ENCODE results near the gene ATP11A. TPM values are rescaled to one million over a fixed set of nuclear protein-coding genes. Genes with fewer than 3 reads are reported as not detected.

ATP11A gene
- polyA plus RNA-seq, 4 donors = 3.2 to 79.6 (median 9.5) TPM

DNA sequence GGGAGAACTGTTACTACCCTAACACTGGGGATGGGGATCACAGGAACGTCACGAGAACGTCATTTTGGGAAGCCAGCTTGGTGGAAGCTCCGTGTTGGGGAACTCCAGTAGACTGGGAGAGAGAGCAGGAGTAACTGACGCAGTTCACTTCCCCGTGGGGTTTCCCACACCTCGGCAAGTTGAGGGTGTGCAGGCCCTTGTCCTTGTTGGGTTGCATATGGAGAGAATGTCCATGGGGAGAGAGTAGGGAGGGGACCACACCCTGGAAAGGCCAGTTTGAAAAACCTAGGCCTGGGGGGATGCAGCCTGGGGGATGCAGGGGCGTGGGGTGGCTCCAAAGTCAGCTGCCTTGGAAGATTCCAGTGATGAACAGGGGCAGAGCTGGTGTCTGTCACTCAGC is 228.4 kb downstream of the ATP11A start:
- WGBS, 3 donors = 83 to 85% (median 84%) methylated on average over 8 of the region's 8 CpGs
- Histone ChIP-seq H3K4me1 (ENCODE audit: control insufficient read depth in 3 of 3, insufficient read depth in 2 of 3, low read depth in 1 of 3, low read length in 2 of 3) (peaks cover 0 to 6% (median 0%) of the 10 kb centered on the region in 3 donors), H3K36me3 (ENCODE audit: control insufficient read depth in 3 of 3, insufficient read depth in 2 of 3, low read depth in 1 of 3, low read length in 3 of 3) (peaks cover 0 to 12% (median 0%) of the 10 kb centered on the region in 3 donors), H3K9me3 (ENCODE audit: control insufficient read depth in 2 of 2, insufficient read depth in 1 of 2, low read depth in 1 of 2, low read length in 1 of 2) (no peaks in the 10 kb centered on the region), H3K4me3 (ENCODE audit: low read depth in 1 of 3, low read length in 3 of 3) (no peak overlapping the region), H3K27me3 (ENCODE audit: control insufficient read depth in 3 of 3, insufficient read depth in 3 of 3, low read length in 3 of 3) (no peaks in the 10 kb centered on the region), H3K27ac (ENCODE audit: low read depth in 1 of 3, low read length in 2 of 3) (no peak overlapping the region)
- DNase-seq (no peak), FAIRE-seq (no peak)

DNA sequence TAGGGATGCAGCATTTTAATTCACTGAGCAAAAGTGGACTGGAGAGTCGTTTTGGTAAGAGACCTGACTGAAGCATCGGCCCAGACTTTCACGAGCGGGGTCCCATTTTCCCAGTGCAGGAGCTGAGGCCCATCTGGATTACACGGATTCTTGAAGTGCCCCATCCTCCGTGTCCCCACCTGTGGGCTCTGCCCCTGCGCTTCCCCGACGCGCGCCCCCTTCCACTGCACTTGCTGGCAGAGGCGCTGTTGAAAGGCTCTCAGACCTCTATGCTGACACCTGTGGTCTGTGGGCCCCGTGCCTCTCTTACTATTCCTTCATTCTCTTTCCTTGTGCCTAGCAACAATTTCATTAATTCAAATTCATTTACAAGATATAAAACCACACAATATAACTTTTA is 228.9 kb downstream of the ATP11A start:
- no peak overlapping the region for H3K27ac ChIP-seq (ENCODE audit: low read depth in 1 of 3, low read length in 2 of 3)
- no peaks in the 10 kb centered on the region for H3K9me3 ChIP-seq (ENCODE audit: control insufficient read depth in 2 of 2, insufficient read depth in 1 of 2, low read depth in 1 of 2, low read length in 1 of 2)
- no peak overlapping the region for H3K4me3 ChIP-seq (ENCODE audit: low read depth in 1 of 3, low read length in 3 of 3)
- no peaks in the 10 kb centered on the region for H3K27me3 ChIP-seq (ENCODE audit: control insufficient read depth in 3 of 3, insufficient read depth in 3 of 3, low read length in 3 of 3)
- no peak for FAIRE-seq
- 91 to 98% (median 91%) methylated on average over 13 of the region's 13 CpGs for WGBS, 3 donors
- H3K4me1 ChIP-seq (ENCODE audit: control insufficient read depth in 3 of 3, insufficient read depth in 2 of 3, low read depth in 1 of 3, low read length in 2 of 3) = peaks cover 0 to 6% (median 0%) of the 10 kb centered on the region in 3 donors
- DNase-seq = no peak
- peaks cover 0 to 12% (median 0%) of the 10 kb centered on the region in 3 donors for H3K36me3 ChIP-seq (ENCODE audit: control insufficient read depth in 3 of 3, insufficient read depth in 2 of 3, low read depth in 1 of 3, low read length in 3 of 3)

DNA sequence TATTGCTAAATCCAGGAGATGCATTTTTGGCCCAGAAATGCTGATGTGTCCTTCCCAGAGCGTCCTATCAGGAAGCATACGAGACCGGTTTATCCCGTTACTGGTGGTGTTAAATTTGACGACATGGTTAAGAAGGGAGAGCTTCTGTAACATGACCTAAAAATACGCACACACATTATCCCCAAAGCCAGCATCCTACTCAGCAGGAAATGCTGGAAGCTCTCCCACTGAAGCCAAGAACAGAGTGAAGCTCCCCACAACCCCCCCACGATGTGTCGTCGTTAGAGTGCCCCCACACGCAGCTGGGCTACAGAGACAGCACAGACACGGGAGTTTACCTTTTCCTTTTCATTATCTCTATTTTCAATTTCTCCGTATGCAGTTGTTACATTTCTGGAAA is 234.1 kb downstream of the ATP11A start:
- Histone ChIP-seq H3K9me3 (ENCODE audit: control insufficient read depth in 2 of 2, insufficient read depth in 1 of 2, low read depth in 1 of 2, low read length in 1 of 2) (peaks cover 0 to 5% of the 10 kb centered on the region in 2 donors), H3K4me3 (ENCODE audit: low read depth in 1 of 3, low read length in 3 of 3) (no peak overlapping the region), H3K4me1 (ENCODE audit: control insufficient read depth in 3 of 3, insufficient read depth in 2 of 3, low read depth in 1 of 3, low read length in 2 of 3) (peaks cover 0 to 9% (median 0%) of the 10 kb centered on the region in 3 donors), H3K27ac (ENCODE audit: low read depth in 1 of 3, low read length in 2 of 3) (no peak overlapping the region), H3K27me3 (ENCODE audit: control insufficient read depth in 3 of 3, insufficient read depth in 3 of 3, low read length in 3 of 3) (peaks cover 0 to 2% (median 0%) of the 10 kb centered on the region in 3 donors), H3K36me3 (ENCODE audit: control insufficient read depth in 3 of 3, insufficient read depth in 2 of 3, low read depth in 1 of 3, low read length in 3 of 3) (peaks cover 0 to 8% (median 0%) of the 10 kb centered on the region in 3 donors)
- no peak for DNase-seq
- FAIRE-seq = no peak
- 79 to 90% (median 90%) methylated on average over 12 of the region's 12 CpGs for WGBS, 3 donors

DNA sequence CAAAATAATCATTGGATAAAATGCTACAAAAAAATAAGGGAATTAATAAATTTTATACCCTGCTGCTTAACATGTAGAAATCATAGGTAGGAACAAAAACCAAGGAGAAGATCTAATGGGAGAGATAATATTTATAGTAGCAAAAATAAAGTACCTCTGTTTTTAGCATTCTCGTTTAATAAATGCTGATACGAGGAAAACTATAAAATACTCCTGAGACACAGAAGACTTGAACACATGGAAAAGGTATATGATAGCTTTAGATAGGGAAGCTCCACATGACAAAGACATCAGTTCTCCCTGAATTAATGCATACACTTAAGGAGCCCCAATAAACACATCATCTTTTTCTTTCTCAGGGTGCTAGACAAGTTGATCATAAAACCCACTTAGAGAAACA is 234.5 kb downstream of the ATP11A start:
- 89 to 92% (median 91%) methylated on average over 2 of the region's 2 CpGs for WGBS, 3 donors
- FAIRE-seq (no peak), DNase-seq (no peak)
- Histone ChIP-seq H3K27me3 (ENCODE audit: control insufficient read depth in 3 of 3, insufficient read depth in 3 of 3, low read length in 3 of 3) (peaks cover 0 to 2% (median 0%) of the 10 kb centered on the region in 3 donors), H3K4me3 (ENCODE audit: low read depth in 1 of 3, low read length in 3 of 3) (no peak overlapping the region), H3K36me3 (ENCODE audit: control insufficient read depth in 3 of 3, insufficient read depth in 2 of 3, low read depth in 1 of 3, low read length in 3 of 3) (peaks cover 0 to 8% (median 0%) of the 10 kb centered on the region in 3 donors), H3K9me3 (ENCODE audit: control insufficient read depth in 2 of 2, insufficient read depth in 1 of 2, low read depth in 1 of 2, low read length in 1 of 2) (peaks cover 0 to 5% of the 10 kb centered on the region in 2 donors), H3K4me1 (ENCODE audit: control insufficient read depth in 3 of 3, insufficient read depth in 2 of 3, low read depth in 1 of 3, low read length in 2 of 3) (peaks cover 0 to 13% (median 1%) of the 10 kb centered on the region in 3 donors), H3K27ac (ENCODE audit: low read depth in 1 of 3, low read length in 2 of 3) (no peak overlapping the region)

DNA sequence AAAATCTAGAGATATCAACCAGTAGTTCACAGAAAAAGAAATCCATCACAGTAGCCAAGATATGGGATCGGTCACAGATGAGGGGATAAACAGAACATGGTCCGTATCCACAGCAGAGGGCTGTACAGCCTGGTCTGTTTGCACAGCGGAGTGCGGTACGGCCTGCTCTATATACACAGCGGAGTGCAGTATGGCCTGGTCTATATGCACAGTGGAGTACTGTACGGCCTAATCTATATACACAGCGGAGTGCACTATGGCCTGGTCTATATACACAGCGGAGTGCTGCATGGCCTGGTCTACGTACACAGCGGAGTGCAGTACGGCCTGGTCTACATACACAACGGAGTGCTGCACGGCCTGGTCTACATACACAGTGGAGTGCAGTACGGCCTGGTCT is 236.2 kb downstream of the ATP11A start:
- Histone ChIP-seq H3K27me3 (ENCODE audit: control insufficient read depth in 3 of 3, insufficient read depth in 3 of 3, low read length in 3 of 3) (peaks cover 0 to 2% (median 0%) of the 10 kb centered on the region in 3 donors), H3K27ac (ENCODE audit: low read depth in 1 of 3, low read length in 2 of 3) (no peak overlapping the region), H3K4me1 (ENCODE audit: control insufficient read depth in 3 of 3, insufficient read depth in 2 of 3, low read depth in 1 of 3, low read length in 2 of 3) (peaks cover 0 to 30% (median 3%) of the 10 kb centered on the region in 3 donors), H3K36me3 (ENCODE audit: control insufficient read depth in 3 of 3, insufficient read depth in 2 of 3, low read depth in 1 of 3, low read length in 3 of 3) (peaks cover 0 to 5% (median 0%) of the 10 kb centered on the region in 3 donors), H3K9me3 (ENCODE audit: control insufficient read depth in 2 of 2, insufficient read depth in 1 of 2, low read depth in 1 of 2, low read length in 1 of 2) (peaks cover 0 to 5% of the 10 kb centered on the region in 2 donors), H3K4me3 (ENCODE audit: low read depth in 1 of 3, low read length in 3 of 3) (no peak overlapping the region)
- no peak for DNase-seq
- FAIRE-seq = no peak
- 93 to 97% (median 97%) methylated on average over 15 of the region's 15 CpGs for WGBS, 3 donors

DNA sequence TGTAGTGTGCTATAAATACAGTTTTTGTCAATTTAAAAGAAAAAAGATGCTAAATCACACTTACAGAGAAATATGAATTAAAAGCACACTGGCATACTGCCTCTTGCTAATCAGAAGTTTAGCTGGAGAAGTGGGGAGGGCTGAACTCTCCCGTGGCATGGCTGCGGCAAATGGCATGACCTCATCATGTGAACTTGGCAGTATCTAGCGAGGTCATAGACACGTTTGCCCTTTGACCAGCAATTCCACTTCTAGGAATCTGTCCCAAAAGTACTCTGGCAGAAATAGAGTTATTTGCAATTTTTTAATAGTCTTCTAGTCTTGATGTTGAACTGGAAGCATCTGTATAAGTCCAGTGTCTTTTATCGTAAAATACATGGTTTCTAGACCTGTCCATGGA is 237.2 kb downstream of the ATP11A start:
- Histone ChIP-seq H3K27ac (ENCODE audit: low read depth in 1 of 3, low read length in 2 of 3) (no peak overlapping the region), H3K9me3 (ENCODE audit: control insufficient read depth in 2 of 2, insufficient read depth in 1 of 2, low read depth in 1 of 2, low read length in 1 of 2) (peaks cover 0 to 5% of the 10 kb centered on the region in 2 donors), H3K4me3 (ENCODE audit: low read depth in 1 of 3, low read length in 3 of 3) (no peak overlapping the region), H3K4me1 (ENCODE audit: control insufficient read depth in 3 of 3, insufficient read depth in 2 of 3, low read depth in 1 of 3, low read length in 2 of 3) (peaks cover 0 to 40% (median 3%) of the 10 kb centered on the region in 3 donors), H3K27me3 (ENCODE audit: control insufficient read depth in 3 of 3, insufficient read depth in 3 of 3, low read length in 3 of 3) (peaks cover 0 to 2% (median 0%) of the 10 kb centered on the region in 3 donors), H3K36me3 (ENCODE audit: control insufficient read depth in 3 of 3, insufficient read depth in 2 of 3, low read depth in 1 of 3, low read length in 3 of 3) (peaks cover 0 to 5% (median 0%) of the 10 kb centered on the region in 3 donors)
- WGBS, 3 donors = 68 to 80% (median 71%) methylated on average over 5 of the region's 5 CpGs
- DNase-seq (no peak), FAIRE-seq (no peak)

DNA sequence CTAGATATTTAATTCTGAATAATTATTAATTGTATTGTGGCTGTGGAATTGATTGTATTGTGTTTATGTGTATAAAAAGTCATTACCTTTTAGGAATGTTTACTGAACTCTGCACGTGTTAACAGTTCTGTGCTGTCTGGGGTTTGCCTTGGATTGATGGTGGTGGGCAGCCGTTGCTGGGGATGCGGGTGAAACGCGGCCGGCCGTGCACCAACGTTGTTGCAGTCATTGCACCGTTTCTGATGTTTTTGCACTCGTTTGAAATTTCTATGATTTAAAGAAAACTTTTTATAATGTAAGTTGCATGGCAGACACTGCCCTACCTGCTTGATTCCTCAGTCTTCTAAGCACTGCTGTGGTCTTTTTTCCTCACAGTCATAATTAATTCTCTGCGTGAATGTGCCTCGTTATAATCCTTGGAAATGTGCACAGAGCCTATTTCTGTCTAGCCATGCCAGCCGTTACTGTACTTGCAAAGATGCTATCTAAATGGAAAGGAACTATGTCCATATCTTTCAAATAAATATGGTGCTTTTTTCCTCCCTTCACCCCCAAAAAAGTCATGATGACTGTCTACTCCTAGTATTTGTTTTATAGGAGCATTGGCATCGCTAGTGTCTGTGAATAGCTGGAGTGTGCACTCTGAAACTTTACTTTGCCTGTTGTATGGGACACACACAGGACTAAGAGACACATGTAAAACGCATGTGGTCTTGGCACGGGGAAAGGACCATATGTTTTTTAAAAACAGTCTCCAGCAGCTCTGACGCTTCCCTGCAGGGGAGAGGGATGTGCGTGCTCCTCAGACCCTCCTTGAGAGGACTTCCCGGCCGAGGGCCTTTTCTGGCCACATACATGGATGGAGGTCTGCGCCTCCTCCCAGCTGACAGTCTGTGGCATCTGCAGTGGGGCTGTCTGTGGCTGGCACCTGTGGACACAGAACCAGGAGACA is 238.5 kb downstream of the ATP11A start:
- no peak for DNase-seq
- peaks cover 0 to 5% of the 10 kb centered on the region in 2 donors for H3K9me3 ChIP-seq (ENCODE audit: control insufficient read depth in 2 of 2, insufficient read depth in 1 of 2, low read depth in 1 of 2, low read length in 1 of 2)
- peaks cover 0 to 2% (median 0%) of the 10 kb centered on the region in 3 donors for H3K27me3 ChIP-seq (ENCODE audit: control insufficient read depth in 3 of 3, insufficient read depth in 3 of 3, low read length in 3 of 3)
- peaks cover 0 to 43% (median 3%) of the 10 kb centered on the region in 3 donors for H3K4me1 ChIP-seq (ENCODE audit: control insufficient read depth in 3 of 3, insufficient read depth in 2 of 3, low read depth in 1 of 3, low read length in 2 of 3)
- H3K4me3 ChIP-seq (ENCODE audit: low read depth in 1 of 3, low read length in 3 of 3) = peak overlapping the region in 1 of 3 donors; percentile 18
- peak overlapping the region in 2 of 3 donors; percentile 19 to 93 for H3K27ac ChIP-seq (ENCODE audit: low read depth in 1 of 3, low read length in 2 of 3)
- WGBS, 3 donors = 55 to 59% (median 57%) methylated on average over 21 of the region's 21 CpGs
- peaks cover 0 to 5% (median 0%) of the 10 kb centered on the region in 3 donors for H3K36me3 ChIP-seq (ENCODE audit: control insufficient read depth in 3 of 3, insufficient read depth in 2 of 3, low read depth in 1 of 3, low read length in 3 of 3)
- no peak for FAIRE-seq

DNA sequence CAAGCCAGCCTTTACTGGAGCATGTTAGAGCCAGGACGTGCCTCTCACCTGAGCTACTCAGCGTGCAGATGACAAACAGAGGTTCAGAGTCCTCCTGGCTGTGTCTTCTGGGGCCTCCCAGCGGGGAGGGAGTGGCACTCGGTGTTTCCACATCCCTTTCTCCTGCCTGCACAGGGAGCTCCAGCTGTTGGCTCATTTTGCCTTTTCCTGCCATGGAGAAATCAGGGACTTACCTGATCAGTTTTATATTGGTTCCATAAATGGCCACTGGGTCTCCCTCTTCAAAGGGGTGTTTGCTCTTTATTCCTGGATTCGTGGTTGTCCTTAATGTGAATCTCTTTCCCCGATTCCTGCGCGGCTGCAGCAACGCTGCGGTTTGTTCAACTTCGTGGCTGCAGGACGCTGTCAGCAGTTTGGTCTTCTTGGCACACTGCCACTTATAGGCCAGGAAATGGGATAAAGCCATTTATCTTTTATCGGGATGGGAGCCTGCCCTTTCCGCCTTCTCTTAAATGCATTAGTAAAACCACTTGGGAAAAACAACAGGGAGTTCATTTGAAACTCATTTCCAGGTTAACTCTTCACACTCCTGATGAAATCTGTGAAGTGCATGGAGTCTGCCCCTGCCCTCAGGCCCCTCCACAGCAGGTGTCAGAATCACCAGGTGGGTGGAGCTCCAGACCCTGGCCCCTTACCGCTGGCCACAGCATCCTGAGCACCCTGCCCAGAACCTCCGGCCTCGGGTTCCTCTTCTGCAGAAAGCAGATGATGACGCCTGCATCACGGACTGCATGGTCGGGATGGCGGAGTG is 239.3 kb downstream of the ATP11A start:
- H3K4me3 ChIP-seq (ENCODE audit: low read depth in 1 of 3, low read length in 3 of 3) = peak overlapping the region in 1 of 3 donors; percentile 18

More for the DNA sequence above, 239.3 kb downstream of the ATP11A start:
- peaks cover 0 to 5% (median 0%) of the 10 kb centered on the region in 3 donors for H3K36me3 ChIP-seq (ENCODE audit: control insufficient read depth in 3 of 3, insufficient read depth in 2 of 3, low read depth in 1 of 3, low read length in 3 of 3)
- H3K4me1 ChIP-seq (ENCODE audit: control insufficient read depth in 3 of 3, insufficient read depth in 2 of 3, low read depth in 1 of 3, low read length in 2 of 3) = peaks cover 0 to 43% (median 3%) of the 10 kb centered on the region in 3 donors
- FAIRE-seq (no peak), DNase-seq (peak; percentile 91 to 95)
- H3K27me3 ChIP-seq (ENCODE audit: control insufficient read depth in 3 of 3, insufficient read depth in 3 of 3, low read length in 3 of 3) = peaks cover 0 to 2% (median 0%) of the 10 kb centered on the region in 3 donors
- H3K9me3 ChIP-seq (ENCODE audit: control insufficient read depth in 2 of 2, insufficient read depth in 1 of 2, low read depth in 1 of 2, low read length in 1 of 2) = peaks cover 1 to 5% of the 10 kb centered on the region in 2 donors
- 4 to 7% (median 6%) methylated on average over 21 of the region's 21 CpGs for WGBS, 3 donors
- peak overlapping the region in 2 of 3 donors; percentile 59 to 93 for H3K27ac ChIP-seq (ENCODE audit: low read depth in 1 of 3, low read length in 2 of 3)

Data from small intestine (tissue), 7 donors.